HG03159 (cell line): Measurements from ENCODE around the gene CDH7.

Experiments used
- ATAC-seq: cut with Tn5 transposase; IDR thresholded peaks from one replicate; pipeline ENCODE4 v1.9.1; 2021; ENCODE audit warnings: mild to moderate bottlenecking, moderate library complexity; ENCODE audit not compliant: unreplicated experiment

The CDH7 gene

GRCh38 chr18:65762556-65762955, 11.7 kb downstream of the CDH7 start:
- no peak for ATAC-seq

GRCh38 chr18:65767406-65767805, 16.6 kb downstream of the CDH7 start:
- no peak for ATAC-seq

GRCh38 chr18:65768120-65768778, 17.4 kb downstream of the CDH7 start:
- ATAC-seq = no peak

- ATAC-seq = no peak
These were observed 18.8 kb downstream of the CDH7 start for GRCh38 chr18:65769652-65770051.

- ATAC-seq = no peak
These were observed 35.7 kb downstream of the CDH7 start for GRCh38 chr18:65786474-65786873.

GRCh38 chr18:65788373-65788772, 37.6 kb downstream of the CDH7 start:
- no peak for ATAC-seq

GRCh38 chr18:65790604-65791003, 39.8 kb downstream of the CDH7 start:
- no peak for ATAC-seq

- ATAC-seq = no peak
These were observed 40.9 kb downstream of the CDH7 start for GRCh38 chr18:65791719-65792118.

GRCh38 chr18:65792456-65793074, 41.8 kb downstream of the CDH7 start:
- no peak for ATAC-seq

- no peak for ATAC-seq
These were observed 57.9 kb downstream of the CDH7 start for GRCh38 chr18:65808759-65809158.

- no peak for ATAC-seq
These were observed 60.5 kb downstream of the CDH7 start for GRCh38 chr18:65811307-65811706.

GRCh38 chr18:65815506-65815905, 64.7 kb downstream of the CDH7 start:
- ATAC-seq = no peak

- ATAC-seq = no peak
These were observed 66.4 kb downstream of the CDH7 start for GRCh38 chr18:65817178-65817577.

- ATAC-seq = no peak
These were observed 71.1 kb downstream of the CDH7 start for GRCh38 chr18:65821911-65822310.

GRCh38 chr18:65822826-65823225, 72.0 kb downstream of the CDH7 start:
- no peak for ATAC-seq

- ATAC-seq = no peak
These were observed 76.6 kb downstream of the CDH7 start for GRCh38 chr18:65827444-65827843.

- ATAC-seq = no peak
These were observed 85.1 kb downstream of the CDH7 start for GRCh38 chr18:65835881-65836280.

GRCh38 chr18:65846107-65846506, 95.3 kb downstream of the CDH7 start:
- ATAC-seq = no peak

- no peak for ATAC-seq
These were observed 101.5 kb downstream of the CDH7 start for GRCh38 chr18:65852273-65852672.

GRCh38 chr18:65859075-65859474, 108.3 kb downstream of the CDH7 start:
- ATAC-seq = no peak

- no peak for ATAC-seq
These were observed 118.7 kb downstream of the CDH7 start for GRCh38 chr18:65869527-65869926.

- ATAC-seq = no peak
These were observed 125.5 kb downstream of the CDH7 start for GRCh38 chr18:65876310-65876709.

- no peak for ATAC-seq
These were observed 146.5 kb downstream of the CDH7 start for GRCh38 chr18:65897292-65897691.
